DOHH2 (cell line): ENCODE results near the gene KIF6.

Source experiments
- EZH2phosphoT487 ChIP-seq: fragments of 200-600 bp; sonication (generic); IDR thresholded peaks from 2 replicates; pipeline ENCODE4 v1.6.1; 2017; ENCODE audit warnings: borderline replicate concordance, mild to moderate bottlenecking, antibody characterized with exemption, low read length, moderate library complexity, mixed read lengths
- TF ChIP-seq, protein P1 (sequence below): fragments of 200-600 bp; sonication (generic); IDR thresholded peaks from one replicate; pipeline ENCODE4 v1.5.1; 2014; ENCODE audit warnings: antibody characterized with exemption, mild to moderate bottlenecking, low read depth, low read length; ENCODE audit not compliant: poor library complexity, severe bottlenecking

DNA sequence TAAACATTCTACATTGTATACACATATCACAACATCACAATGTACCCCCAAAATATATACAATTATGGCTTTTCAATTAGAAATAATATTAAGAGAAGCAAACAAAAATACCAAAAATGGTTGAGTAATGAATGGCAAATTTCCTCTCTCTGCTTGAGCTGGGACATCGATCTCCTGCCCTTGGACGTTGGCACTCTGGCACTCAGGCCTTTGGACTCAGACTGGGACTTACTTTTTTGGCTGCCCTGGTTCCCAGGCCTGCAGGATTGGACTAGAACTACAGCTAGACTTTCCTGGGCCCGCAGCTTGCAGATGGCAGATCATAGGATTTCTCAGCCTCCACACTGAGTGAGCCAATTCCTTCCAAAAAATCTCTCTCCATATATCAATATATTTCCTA lies 349.8 kb downstream of the KIF6 start:
- TF ChIP-seq, protein P1, sequence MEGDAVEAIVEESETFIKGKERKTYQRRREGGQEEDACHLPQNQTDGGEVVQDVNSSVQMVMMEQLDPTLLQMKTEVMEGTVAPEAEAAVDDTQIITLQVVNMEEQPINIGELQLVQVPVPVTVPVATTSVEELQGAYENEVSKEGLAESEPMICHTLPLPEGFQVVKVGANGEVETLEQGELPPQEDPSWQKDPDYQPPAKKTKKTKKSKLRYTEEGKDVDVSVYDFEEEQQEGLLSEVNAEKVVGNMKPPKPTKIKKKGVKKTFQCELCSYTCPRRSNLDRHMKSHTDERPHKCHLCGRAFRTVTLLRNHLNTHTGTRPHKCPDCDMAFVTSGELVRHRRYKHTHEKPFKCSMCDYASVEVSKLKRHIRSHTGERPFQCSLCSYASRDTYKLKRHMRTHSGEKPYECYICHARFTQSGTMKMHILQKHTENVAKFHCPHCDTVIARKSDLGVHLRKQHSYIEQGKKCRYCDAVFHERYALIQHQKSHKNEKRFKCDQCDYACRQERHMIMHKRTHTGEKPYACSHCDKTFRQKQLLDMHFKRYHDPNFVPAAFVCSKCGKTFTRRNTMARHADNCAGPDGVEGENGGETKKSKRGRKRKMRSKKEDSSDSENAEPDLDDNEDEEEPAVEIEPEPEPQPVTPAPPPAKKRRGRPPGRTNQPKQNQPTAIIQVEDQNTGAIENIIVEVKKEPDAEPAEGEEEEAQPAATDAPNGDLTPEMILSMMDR: no peak
- TF ChIP-seq EZH2phosphoT487: no peak
